B cell (primary cell): ENCODE data around the gene RAB42.

Experiments
- CTCF ChIP-seq: fragments of 200-600 bp; IDR thresholded peaks from one replicate; pipeline ENCODE4 v1.8.0; 2022; ENCODE audit warnings: antibody characterized with exemption, mild to moderate bottlenecking
- EZH2 ChIP-seq: IDR thresholded peaks from 2 replicates; pipeline ENCODE4 v1.6.1; 2012; ENCODE audit warnings: borderline replicate concordance, low read depth, mild to moderate bottlenecking, moderate library complexity, low read length; ENCODE audit not compliant: insufficient read depth, poor library complexity, severe bottlenecking

- TF ChIP-seq CTCF (no peak), EZH2 (no peak)
These were observed at the start of gene RAB42 for GRCh38 chr1:28591708-28592320.
